Neural crest cell (in vitro differentiated cells): ENCODE measurements around the gene RIPPLY1. TPM values are rescaled to one million over a fixed set of nuclear protein-coding genes. Genes with fewer than 3 reads are reported as not detected.

Experiments
- DNase-seq: peaks from one replicate; pipeline ENCODE4 v3.0.0; 2021; ENCODE audit warnings: low read depth, mixed read lengths, low spot score
- H3K27ac Mint-ChIP-seq: one replicate; pipeline ENCODE4 v1.8.0; 2021; ENCODE audit warnings: mild to moderate bottlenecking, mixed read lengths; ENCODE audit not compliant: unreplicated experiment
- H3K27me3 Mint-ChIP-seq: 2 replicates; pipeline ENCODE4 v1.8.0; 2021; ENCODE audit warnings: low read depth, mild to moderate bottlenecking, mixed read lengths
- H3K36me3 Mint-ChIP-seq: 2 replicates; pipeline ENCODE4 v1.8.0; 2021; ENCODE audit warnings: low read depth, mild to moderate bottlenecking, mixed read lengths
- H3K4me1 Mint-ChIP-seq: 2 replicates; pipeline ENCODE4 v1.8.0; 2021; ENCODE audit warnings: mixed read lengths
- H3K4me3 Mint-ChIP-seq: one replicate; pipeline ENCODE4 v1.8.0; 2021; ENCODE audit warnings: mild to moderate bottlenecking, mixed read lengths
- H3K9me3 Mint-ChIP-seq: 2 replicates; pipeline ENCODE4 v1.8.0; 2021; ENCODE audit warnings: mixed read lengths
- total RNA-seq: library from RNA; stranded (reverse); gene quantifications from 2 replicates; pipeline ENCODE4 v1.2.1, GENCODE V29; 2021
- TF ChIP-seq, protein P1 (sequence below): fragments of 200-600 bp; sonication (generic); conservative IDR thresholded peaks from 2 replicates; pipeline ENCODE4 v1.5.0; 2021; ENCODE audit warnings: antibody characterized with exemption, mild to moderate bottlenecking

Gene RIPPLY1
- total RNA-seq, 1 donor from 2014 or later, result not detected

GRCh38 chrX:106917830-106918500, 14.8 kb upstream of the RIPPLY1 start:
- Mint-ChIP-seq H3K27ac (no peak overlapping the region), H3K9me3 (peaks cover 16% of the 10 kb centered on the region), H3K4me3 (no peak overlapping the region), H3K4me1 (peaks cover 8% of the 10 kb centered on the region), H3K36me3 (no peaks in the 10 kb centered on the region), H3K27me3 (no peaks in the 10 kb centered on the region)
- TF ChIP-seq, protein P1, sequence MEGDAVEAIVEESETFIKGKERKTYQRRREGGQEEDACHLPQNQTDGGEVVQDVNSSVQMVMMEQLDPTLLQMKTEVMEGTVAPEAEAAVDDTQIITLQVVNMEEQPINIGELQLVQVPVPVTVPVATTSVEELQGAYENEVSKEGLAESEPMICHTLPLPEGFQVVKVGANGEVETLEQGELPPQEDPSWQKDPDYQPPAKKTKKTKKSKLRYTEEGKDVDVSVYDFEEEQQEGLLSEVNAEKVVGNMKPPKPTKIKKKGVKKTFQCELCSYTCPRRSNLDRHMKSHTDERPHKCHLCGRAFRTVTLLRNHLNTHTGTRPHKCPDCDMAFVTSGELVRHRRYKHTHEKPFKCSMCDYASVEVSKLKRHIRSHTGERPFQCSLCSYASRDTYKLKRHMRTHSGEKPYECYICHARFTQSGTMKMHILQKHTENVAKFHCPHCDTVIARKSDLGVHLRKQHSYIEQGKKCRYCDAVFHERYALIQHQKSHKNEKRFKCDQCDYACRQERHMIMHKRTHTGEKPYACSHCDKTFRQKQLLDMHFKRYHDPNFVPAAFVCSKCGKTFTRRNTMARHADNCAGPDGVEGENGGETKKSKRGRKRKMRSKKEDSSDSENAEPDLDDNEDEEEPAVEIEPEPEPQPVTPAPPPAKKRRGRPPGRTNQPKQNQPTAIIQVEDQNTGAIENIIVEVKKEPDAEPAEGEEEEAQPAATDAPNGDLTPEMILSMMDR, result no peak
- DNase-seq, result no peak

- peaks cover 15% of the 10 kb centered on the region for H3K9me3 Mint-ChIP-seq
- no peaks in the 10 kb centered on the region for H3K4me1 Mint-ChIP-seq
- TF ChIP-seq, protein P1, result no peak
- H3K27me3 Mint-ChIP-seq, result no peaks in the 10 kb centered on the region
- H3K27ac Mint-ChIP-seq, result no peak overlapping the region
- DNase-seq, result no peak
- H3K4me3 Mint-ChIP-seq, result no peak overlapping the region
- no peaks in the 10 kb centered on the region for H3K36me3 Mint-ChIP-seq
These were observed 9.7 kb upstream of the RIPPLY1 start for GRCh38 chrX:106912864-106913263.

- no peaks in the 10 kb centered on the region for H3K36me3 Mint-ChIP-seq
- peaks cover 3% of the 10 kb centered on the region for H3K9me3 Mint-ChIP-seq
- no peak overlapping the region for H3K4me3 Mint-ChIP-seq
- H3K27ac Mint-ChIP-seq, result no peak overlapping the region
- no peak for DNase-seq
- TF ChIP-seq, protein P1, result no peak
- H3K27me3 Mint-ChIP-seq, result no peaks in the 10 kb centered on the region
- H3K4me1 Mint-ChIP-seq, result no peaks in the 10 kb centered on the region
These were observed 3.2 kb upstream of the RIPPLY1 start for GRCh38 chrX:106906361-106906760.

- Mint-ChIP-seq H3K27me3 (no peaks in the 10 kb centered on the region), H3K9me3 (peaks cover 3% of the 10 kb centered on the region), H3K4me3 (no peak overlapping the region), H3K36me3 (no peaks in the 10 kb centered on the region), H3K4me1 (no peaks in the 10 kb centered on the region), H3K27ac (no peak overlapping the region)
- no peak for DNase-seq
- TF ChIP-seq, protein P1, result no peak
These were observed 2.0 kb upstream of the RIPPLY1 start for GRCh38 chrX:106905064-106905708.

DNA sequence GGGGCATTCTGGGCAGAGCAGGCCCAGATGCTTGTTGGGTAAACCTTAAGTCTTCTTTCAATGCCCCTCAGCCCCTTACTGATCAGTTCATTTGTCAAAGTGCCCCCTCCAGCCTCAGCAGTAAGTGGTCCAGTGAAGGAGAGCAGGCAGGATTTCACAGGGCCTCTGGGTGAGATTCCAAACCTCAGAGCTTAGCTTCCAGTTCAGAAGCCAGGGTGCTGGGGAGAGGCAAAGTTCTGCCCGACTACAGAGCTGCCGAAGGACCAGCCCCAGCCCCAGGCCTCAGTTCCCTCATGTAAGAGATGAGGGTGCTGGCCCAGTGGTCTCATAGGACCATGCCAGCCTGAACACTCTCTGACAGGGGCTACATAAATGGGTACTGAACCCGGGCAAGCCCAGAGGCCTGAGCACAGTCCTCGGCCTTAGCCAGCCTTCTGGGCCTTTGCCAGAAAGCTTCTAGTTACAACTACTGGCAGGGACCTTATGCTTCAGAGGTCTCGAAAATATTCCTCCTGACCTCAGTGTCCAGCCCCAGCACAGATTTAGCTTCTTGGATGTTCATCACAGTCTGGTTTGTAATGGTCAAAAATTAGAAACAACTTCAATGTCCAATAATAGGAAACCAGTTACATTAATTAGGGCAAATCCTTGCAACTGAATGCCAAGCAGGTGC, 851 bp upstream of the RIPPLY1 start:
- Mint-ChIP-seq H3K36me3 (no peaks in the 10 kb centered on the region), H3K4me1 (no peaks in the 10 kb centered on the region), H3K9me3 (peaks cover 3% of the 10 kb centered on the region), H3K4me3 (no peak overlapping the region), H3K27ac (no peak overlapping the region), H3K27me3 (no peaks in the 10 kb centered on the region)
- TF ChIP-seq, protein P1, result no peak
- no peak for DNase-seq
